Activated T-cell treated with anti-CD3 and anti-CD28 coated beads for 24 hours (primary cell): ENCODE results near the gene AOAH.

Experiments used
- DNase-seq: peaks from one replicate; pipeline ENCODE4 v3.0.0-alpha.2; 2020; ENCODE audit warnings: low read depth

AOAH gene

GRCh38 chr7:36629351-36629750 is 94.9 kb downstream of the AOAH start:
- DNase-seq, result no peak

GRCh38 chr7:36627836-36628235 is 96.5 kb downstream of the AOAH start:
- DNase-seq, result no peak

GRCh38 chr7:36626111-36626510 is 98.2 kb downstream of the AOAH start:
- DNase-seq, result no peak

- DNase-seq, result no peak
These were observed 99.0 kb downstream of the AOAH start for GRCh38 chr7:36625247-36625646.

- DNase-seq, result no peak
These were observed 101.0 kb downstream of the AOAH start for GRCh38 chr7:36623247-36623646.

- DNase-seq, result no peak
These were observed 102.9 kb downstream of the AOAH start for GRCh38 chr7:36621396-36621795.

GRCh38 chr7:36620166-36620708 is 104.1 kb downstream of the AOAH start:
- no peak for DNase-seq

- no peak for DNase-seq
These were observed 106.9 kb downstream of the AOAH start for GRCh38 chr7:36617408-36617807.

- no peak for DNase-seq
These were observed 108.3 kb downstream of the AOAH start for GRCh38 chr7:36615852-36616540.

- no peak for DNase-seq
These were observed 109.3 kb downstream of the AOAH start for GRCh38 chr7:36614959-36615358.

GRCh38 chr7:36613031-36613614 is 111.2 kb downstream of the AOAH start:
- DNase-seq, result no peak

- no peak for DNase-seq
These were observed 112.6 kb downstream of the AOAH start for GRCh38 chr7:36611703-36612102.

- DNase-seq, result no peak
These were observed 116.6 kb downstream of the AOAH start for GRCh38 chr7:36607721-36608095.

GRCh38 chr7:36606976-36607720 is 117.1 kb downstream of the AOAH start:
- no peak for DNase-seq

- DNase-seq, result no peak
These were observed 117.9 kb downstream of the AOAH start for GRCh38 chr7:36606153-36606975.

- no peak for DNase-seq
These were observed 118.8 kb downstream of the AOAH start for GRCh38 chr7:36605261-36606051.

- DNase-seq, result no peak
These were observed 119.5 kb downstream of the AOAH start for GRCh38 chr7:36604806-36605205.

- DNase-seq, result no peak
These were observed 121.1 kb downstream of the AOAH start for GRCh38 chr7:36602934-36603887.

- DNase-seq, result no peak
These were observed 121.8 kb downstream of the AOAH start for GRCh38 chr7:36602511-36602910.

- no peak for DNase-seq
These were observed 122.7 kb downstream of the AOAH start for GRCh38 chr7:36601601-36602000.
